Right lobe of liver (tissue), 4 donors: ENCODE data around the gene DDX42.

Experiments
- CTCF ChIP-seq, 4 donors: fragments of 200-600 bp in 3 of 4; fragments of 450-650 bp in 1 of 4; IDR thresholded peaks; one replicate each; pipeline versions ENCODE4 v1.5.1 to v1.8.0; 2016 to 2022; ENCODE audit warnings: antibody characterized with exemption in 4 of 4, mild to moderate bottlenecking in 2 of 4
- POLR2A ChIP-seq: fragments of 450-650 bp; IDR thresholded peaks from one replicate; pipeline ENCODE4 v1.6.1; 2017; ENCODE audit warnings: antibody characterized with exemption, mild to moderate bottlenecking
- donor health status: DM: no; HTN: no; CAD: no.
- donor health status: DM: no; HTN: no; CAD: no.
- donor health status: DM: no; HTN: yes; CAD: no.

DNA sequence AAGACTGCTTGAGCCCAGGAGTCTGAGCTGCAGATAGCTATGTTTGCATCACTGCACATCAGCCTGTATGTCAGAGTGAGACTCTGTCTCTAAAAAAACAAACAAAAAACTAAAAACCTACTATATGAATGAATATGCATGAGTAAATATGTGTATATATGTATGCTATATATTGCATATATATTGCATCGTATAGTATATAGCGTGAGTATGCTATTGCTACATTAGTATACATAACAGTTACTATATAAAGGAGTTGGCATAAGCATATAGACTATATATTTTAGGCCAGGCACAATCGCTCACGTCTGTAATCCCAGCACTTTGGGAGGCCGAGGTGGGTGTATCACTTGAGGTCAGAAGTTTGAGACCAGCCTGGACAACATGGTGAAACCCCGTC is 16.1 kb downstream of the DDX42 start:
- TF ChIP-seq POLR2A (no peak), CTCF (IDR thresholded peaks at IDR 0.05) (no peak)
